Kasumi-1 (cell line): ENCODE data around the gene GSE1.

Experiments
- DNase-seq, 2 experiments: peaks; one replicate each; lab custom pipeline; 2025; lab: John Stamatoyannopoulos, UW

The GSE1 gene

DNA sequence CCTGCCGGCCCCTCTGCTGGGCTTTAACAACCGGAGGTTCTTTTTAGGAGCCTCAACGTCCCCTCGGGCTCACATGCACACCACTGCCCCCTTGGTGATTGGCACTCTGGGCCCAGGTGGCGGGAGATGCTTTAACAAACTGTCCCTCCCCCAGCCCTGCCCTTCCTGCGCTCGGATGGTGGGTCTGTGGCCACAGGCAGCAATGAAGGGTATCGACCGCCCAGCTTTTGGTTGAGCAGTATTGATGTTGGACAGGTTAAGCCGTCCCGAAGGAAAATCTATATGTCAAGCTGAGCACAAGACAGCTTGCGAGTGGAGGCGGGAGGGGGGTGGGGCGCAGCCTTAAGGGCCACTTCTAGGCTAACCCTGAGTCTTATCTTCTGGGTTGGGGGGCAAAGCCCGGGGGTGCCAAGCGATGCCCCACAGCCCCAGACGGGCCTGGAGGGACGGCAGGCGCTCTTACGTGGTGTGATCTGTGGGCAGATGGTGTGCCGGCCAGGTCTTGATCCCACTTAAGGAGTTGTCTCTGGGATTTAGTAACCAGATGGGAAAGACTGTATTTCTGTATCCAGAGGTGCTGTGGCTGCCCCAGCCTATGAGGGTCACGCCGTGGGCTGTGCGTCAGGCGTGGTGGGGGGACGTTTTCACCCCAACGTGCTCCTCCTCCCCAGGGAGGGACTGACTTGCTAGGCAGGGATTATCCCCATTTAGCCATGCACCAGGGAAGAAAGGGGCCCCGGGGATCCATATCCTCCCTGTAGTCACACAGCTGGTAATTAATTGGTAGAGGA, 6.2 kb downstream of the GSE1 start:
- DNase-seq = no peak

- DNase-seq = no peak
Observed at GRCh38 chr16:85620374-85620773, 7.3 kb downstream of the GSE1 start.

GRCh38 chr16:85621698-85622428, 8.7 kb downstream of the GSE1 start:
- DNase-seq = no peak

DNA sequence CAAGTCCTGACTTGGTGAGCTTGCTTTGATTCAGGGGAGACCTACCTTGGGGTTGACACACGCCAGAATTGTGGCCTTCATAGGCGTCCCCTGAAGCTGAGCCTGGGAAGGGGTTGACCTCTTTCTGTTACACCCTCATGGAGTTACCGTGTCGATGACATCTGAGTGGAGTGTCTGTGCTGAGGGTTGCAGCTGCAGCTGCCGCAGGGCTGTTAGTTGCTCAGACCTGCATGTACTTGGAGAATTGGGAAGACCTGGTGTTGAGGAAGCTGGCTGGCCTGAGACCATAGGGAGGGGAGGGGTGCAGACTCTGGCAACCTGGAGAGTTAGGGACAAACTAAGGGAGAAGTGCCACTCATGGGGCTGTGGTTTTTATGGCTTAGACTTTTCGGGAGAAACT, 9.6 kb downstream of the GSE1 start:
- no peak for DNase-seq

GRCh38 chr16:85623250-85623649, 10.1 kb downstream of the GSE1 start:
- DNase-seq = no peak

- DNase-seq = no peak
Observed at GRCh38 chr16:85623997-85624601, 11.0 kb downstream of the GSE1 start.

- no peak for DNase-seq
Observed at GRCh38 chr16:85624646-85625045, 11.5 kb downstream of the GSE1 start.

- DNase-seq = no peak
Observed at GRCh38 chr16:85625053-85625452, 11.9 kb downstream of the GSE1 start.

DNA sequence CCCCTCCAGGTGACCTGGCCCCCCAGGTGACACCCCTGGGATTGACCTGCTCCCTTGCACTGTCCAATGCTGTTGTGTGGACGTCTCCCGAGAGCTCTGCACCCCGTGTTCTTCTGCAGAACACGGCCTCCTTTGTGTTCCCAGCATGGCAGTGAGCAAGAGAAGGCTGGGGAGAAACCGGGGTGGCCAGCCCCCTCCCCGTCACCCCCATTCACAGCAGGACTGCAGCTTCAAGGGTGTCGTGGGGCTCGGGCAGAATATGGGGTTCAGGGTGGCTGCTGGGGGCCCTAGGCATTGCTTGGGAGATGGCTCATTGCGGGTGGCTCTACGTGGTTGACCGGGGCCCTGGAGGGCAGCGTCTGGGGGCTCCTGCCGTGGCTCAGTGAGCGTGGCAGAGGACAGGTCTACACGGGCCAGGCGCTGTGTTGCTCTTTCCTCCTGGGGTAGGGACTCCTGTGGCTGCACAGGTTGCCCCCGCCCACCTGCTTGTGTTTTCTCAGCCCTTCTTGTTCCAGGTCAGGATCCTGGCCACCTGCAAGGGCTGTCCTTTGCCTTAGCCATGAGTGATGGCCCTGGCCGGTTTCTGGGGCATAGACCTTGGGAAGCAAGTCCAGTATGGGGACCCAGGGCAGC, 12.5 kb downstream of the GSE1 start:
- no peak for DNase-seq

DNA sequence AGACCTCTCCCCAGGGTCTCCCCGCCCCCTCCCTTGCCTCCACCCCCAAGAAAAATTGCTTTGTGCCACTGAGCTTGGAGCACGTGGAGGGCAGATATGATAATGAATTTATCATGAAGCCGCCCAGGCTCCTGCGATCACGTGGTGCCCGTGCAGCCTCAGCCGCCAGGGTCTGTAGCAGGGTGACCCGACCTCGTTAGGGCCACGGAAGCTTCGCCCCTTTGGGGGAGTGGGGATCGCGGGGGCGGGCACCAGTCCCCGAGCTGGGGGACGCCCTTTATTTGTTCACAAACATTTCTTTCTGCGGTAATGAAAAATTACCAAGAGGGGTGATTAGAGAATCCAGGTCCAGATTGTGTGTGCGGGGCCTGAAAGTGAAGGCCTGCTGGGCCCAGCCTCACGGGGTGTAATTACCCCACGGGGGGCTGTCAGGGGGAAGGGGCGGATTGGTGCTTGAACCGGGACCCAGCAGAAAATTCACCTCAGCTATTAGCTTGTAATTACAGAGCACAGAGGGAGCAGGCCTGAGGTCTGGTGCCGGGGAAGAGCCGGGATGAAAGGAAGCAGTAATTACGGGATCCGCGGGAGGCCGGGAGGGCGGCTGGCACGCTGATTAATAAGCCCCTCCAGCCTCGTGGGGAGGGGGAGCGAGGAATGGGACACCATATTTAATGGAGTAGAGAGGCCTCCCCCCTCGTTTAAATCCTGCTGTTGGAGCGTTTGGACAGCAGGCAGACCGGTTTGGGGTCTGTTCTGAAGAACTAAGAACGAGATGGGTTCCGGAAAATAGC, 13.3 kb downstream of the GSE1 start:
- no peak for DNase-seq

DNA sequence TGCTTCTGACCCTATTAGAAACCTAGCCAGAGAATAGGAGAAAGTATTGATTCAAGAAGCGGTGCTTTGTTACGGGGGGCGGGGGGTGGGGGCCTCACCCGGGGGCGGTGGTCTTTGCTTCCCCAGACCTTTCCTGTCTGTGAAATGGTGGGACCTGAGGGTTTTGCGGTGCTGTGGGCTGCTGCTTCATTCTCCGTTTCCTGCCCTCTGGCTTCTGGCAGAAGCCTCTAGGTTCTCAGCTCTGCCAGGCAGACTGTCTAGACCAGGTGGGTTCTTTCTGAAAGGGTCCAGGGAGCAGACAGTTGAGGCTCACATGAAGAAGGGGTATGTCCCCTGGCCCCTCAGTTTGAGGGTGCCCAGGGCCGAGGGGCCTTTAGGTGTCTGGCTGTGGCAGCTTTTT, 14.0 kb downstream of the GSE1 start:
- DNase-seq = no peak

- DNase-seq = no peak
Observed at GRCh38 chr16:85627526-85628264, 14.6 kb downstream of the GSE1 start.

DNA sequence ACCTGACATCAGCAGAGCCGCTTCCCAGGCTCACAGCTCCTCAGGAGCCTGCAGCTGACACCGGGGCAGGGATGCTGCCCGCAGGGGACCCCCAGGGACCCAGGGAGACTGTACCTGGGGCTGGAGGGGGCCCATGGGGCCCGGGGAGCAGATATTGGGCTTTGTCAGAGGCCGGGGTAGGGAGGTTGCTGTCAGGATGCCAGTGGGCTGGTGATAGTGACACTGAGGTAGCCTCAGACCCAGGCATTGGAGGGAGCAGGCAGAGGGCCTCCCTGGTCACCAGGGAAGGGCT, 15.1 kb downstream of the GSE1 start:
- no peak for DNase-seq

GRCh38 chr16:85628645-85629044, 15.5 kb downstream of the GSE1 start:
- DNase-seq = peak in 1 of 2 experiments; percentile 6

DNA sequence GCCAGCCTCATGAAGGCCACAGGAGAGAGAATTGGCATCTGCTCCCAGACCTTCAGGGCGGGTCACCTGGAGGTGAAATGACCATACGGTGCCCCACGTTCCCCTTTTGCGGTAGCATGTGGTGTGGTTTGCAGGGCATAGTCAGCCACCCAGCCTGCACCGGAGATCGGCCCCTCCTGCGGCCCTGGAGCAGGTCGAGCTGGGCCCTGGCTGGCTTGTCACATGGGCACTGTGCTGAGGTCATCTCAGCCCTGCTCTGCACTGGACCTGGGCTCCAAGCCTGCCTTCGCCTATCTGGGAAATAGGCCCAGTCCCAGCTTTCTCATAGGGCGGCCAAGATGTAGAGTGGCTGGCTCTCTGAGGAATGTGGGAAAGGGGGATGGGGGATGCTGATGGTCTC, 16.2 kb downstream of the GSE1 start:
- DNase-seq = no peak

GRCh38 chr16:85629853-85630252, 16.7 kb downstream of the GSE1 start:
- DNase-seq = no peak

DNA sequence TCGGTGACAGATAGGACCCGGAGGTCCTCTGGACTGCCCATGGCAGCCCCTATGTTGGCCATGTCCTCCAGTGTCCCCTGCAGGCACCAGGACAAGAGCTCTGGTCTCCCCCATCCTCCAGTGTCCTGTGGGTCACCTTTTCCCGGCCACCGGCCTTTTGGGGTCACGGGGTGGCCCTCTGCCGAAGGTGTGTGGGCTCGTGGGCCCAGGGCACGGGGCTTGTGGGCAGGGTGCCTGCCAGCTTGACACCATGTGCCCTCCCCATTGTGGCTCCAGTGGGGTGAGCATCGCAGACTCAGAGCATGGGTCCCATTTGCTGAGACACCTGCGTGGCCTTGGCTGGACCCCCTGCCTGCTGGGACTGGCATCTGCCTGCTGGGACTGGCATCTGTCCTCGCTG, 18.1 kb downstream of the GSE1 start:
- no peak for DNase-seq

- no peak for DNase-seq
Observed at GRCh38 chr16:85631802-85632393, 18.8 kb downstream of the GSE1 start.

DNA sequence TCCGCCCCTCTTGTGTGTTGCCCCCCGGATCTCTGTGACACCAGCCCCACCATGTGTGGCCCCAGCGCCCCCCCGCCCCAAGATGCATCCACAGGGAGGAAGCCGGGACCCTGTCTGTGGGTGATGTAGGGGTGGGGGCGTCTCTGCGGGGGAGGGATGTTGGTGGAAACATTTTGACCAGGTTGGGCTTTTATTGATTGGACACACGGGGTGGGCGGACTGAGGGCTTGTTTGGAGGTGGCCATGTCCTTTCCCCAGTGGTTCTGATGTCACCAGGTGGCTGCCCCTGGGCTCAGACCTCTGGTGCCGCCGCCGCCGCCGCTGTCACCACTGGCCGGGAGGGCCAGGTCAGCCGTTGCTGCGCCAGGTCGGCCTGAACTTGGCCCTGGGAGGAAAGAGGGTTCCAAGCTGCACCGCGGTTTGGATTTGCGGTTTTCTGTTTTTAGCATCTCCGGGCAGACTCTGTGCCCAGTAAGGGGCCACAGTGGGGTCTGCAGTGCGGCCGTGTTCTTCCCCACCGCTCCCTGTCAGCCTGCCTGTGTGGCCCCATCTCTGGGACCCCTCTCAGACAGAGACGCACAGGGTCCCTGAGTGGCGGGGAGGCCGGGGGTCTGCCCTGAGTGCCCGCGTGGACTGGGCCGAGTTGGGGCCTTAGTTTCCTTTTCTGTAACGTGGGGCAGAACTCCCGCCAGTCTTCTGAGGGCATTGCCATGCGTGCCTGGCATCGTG, 19.8 kb downstream of the GSE1 start:
- DNase-seq = no peak

DNA sequence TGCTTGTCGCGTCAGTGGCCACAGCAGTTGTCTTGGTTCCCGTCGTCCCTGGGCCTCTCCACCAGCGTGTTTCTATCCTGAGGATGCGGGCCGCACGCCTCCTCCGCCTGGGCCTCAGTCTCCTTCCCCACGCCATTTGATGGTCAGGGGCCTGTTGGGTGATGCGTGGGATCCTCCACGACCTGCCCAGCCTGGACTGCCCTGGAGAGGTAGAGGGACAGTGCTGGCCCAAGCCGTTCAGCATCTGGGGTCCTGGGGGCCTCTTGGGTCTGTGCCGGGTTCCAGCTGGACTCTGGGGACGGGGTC, 20.3 kb downstream of the GSE1 start:
- no peak for DNase-seq

- DNase-seq = no peak
Observed at GRCh38 chr16:85633888-85634287, 20.8 kb downstream of the GSE1 start.
